ENCODE data around the gene ALDH16A1. TPM values are rescaled to one million over a fixed set of nuclear protein-coding genes. Genes with fewer than 3 reads are reported as not detected.

ALDH16A1 gene
- total and polyA plus RNA-seq, 2 donors (not counting 3 experiments of a cell fraction or from before 2014, with no cell fraction given) = 27.6 to 33.2 TPM

- BruUV-seq (replicated peaks) = no TSS peak
- DNase-seq (ENCODE audit: low read depth, low spot score) (no peak), FAIRE-seq (no peak)
- Histone ChIP-seq H3K9me3 (replicated peaks; ENCODE audit: control insufficient read depth, insufficient read depth, low read length) (no peaks in the 10 kb centered on the region), H4K20me1 (replicated peaks; ENCODE audit: control insufficient read depth, extremely low read depth, insufficient read depth, low read length) (no peaks in the 10 kb centered on the region), H3K4me3 (replicated peaks in 1 of 3; ENCODE audit: insufficient read depth in 1 of 3, low read depth in 1 of 3, low read length in 3 of 3) (no peak within 1 kb of the TSS), H3K36me3 (ENCODE audit: control insufficient read depth in 2 of 2, extremely low read depth in 1 of 2, insufficient read depth in 2 of 2, low read length in 2 of 2) (no peaks in the 10 kb centered on the region), H3K27me3 (ENCODE audit: control insufficient read depth in 2 of 2, insufficient read depth in 2 of 2, low read length in 2 of 2) (peaks cover 47 to 57% of the 10 kb centered on the region in 2 experiments), H3K9ac (replicated peaks; ENCODE audit: extremely low read depth, insufficient read depth, low read length) (no peak within 1 kb of the TSS), H3K79me2 (ENCODE audit: control insufficient read depth, insufficient read depth, low read length) (no peaks in the 10 kb centered on the region), H3K4me2 (ENCODE audit: insufficient read depth, low read length) (no peak within 1 kb of the TSS), H2AFZ (ENCODE audit: low read depth, low read length) (peak within 1 kb of the TSS; percentile 96), H3K27ac (ENCODE audit: insufficient read depth, low read depth, low read length) (no peak within 1 kb of the TSS), H3K4me1 (ENCODE audit: control insufficient read depth, extremely low read depth, insufficient read depth, low read length) (peaks cover 2% of the 10 kb centered on the region), H3K9me1 (replicated peaks; ENCODE audit: control insufficient read depth, extremely low read depth, insufficient read depth, low read length) (no peaks in the 10 kb centered on the region)
- ChIA-PET POLR2A (no interaction called here), CTCF (interaction anchor here (1.0 to 2.8 kb wide), 3 partner anchors 16 to 78 kb away, joined by 3 to 7 read pairs (median 3); partner anchors contain the start of genes DKKL1 and GFY)
- dilution Hi-C loops (cut with MboI; ENCODE audit: extremely low pct_ligation_motif_present, low sequenced_read_pairs) (no loop called here), intact Hi-C loops (cut with micrococcal nuclease) (no loop called here)
- no peak for TF ChIP-seq MAX (IDR thresholded peaks at IDR 0.05; ENCODE audit: insufficient read depth, insufficient read length)
- peak; percentile 75 for TF ChIP-seq EZH2 (IDR thresholded peaks at IDR 0.05; ENCODE audit: borderline replicate concordance, low read depth, low read length, severe bottlenecking)
- no peak for TF ChIP-seq POLR2AphosphoS5 (IDR thresholded peaks at IDR 0.05; ENCODE audit: insufficient read depth, low read depth, low read length)
- no peak for TF ChIP-seq CTCF (IDR thresholded peaks at IDR 0.05; ENCODE audit: extremely low read depth in 1 of 2, insufficient read depth in 1 of 2, low read depth in 1 of 2, low read length in 2 of 2)
- no peak for TF ChIP-seq JUN (IDR thresholded peaks at IDR 0.05; ENCODE audit: borderline replicate concordance, insufficient read depth, insufficient read length, low read depth)
Observed at GRCh38 chr19:49441210-49441959, 11.6 kb upstream of the ALDH16A1 start, which contains the start of gene SLC17A7. Gene SLC17A7, minus strand, starts transcription at chr19:49441527. Its CDS starts 148 bp downstream, at chr19:49441379.
